ENCODE results near the gene ZBTB24.
"Not testable (repeated sequence)": the region's sequence is repeated elsewhere in the genome, so short reads cannot be mapped to it uniquely, and the experiment has no call there.

ZBTB24 gene

DNA sequence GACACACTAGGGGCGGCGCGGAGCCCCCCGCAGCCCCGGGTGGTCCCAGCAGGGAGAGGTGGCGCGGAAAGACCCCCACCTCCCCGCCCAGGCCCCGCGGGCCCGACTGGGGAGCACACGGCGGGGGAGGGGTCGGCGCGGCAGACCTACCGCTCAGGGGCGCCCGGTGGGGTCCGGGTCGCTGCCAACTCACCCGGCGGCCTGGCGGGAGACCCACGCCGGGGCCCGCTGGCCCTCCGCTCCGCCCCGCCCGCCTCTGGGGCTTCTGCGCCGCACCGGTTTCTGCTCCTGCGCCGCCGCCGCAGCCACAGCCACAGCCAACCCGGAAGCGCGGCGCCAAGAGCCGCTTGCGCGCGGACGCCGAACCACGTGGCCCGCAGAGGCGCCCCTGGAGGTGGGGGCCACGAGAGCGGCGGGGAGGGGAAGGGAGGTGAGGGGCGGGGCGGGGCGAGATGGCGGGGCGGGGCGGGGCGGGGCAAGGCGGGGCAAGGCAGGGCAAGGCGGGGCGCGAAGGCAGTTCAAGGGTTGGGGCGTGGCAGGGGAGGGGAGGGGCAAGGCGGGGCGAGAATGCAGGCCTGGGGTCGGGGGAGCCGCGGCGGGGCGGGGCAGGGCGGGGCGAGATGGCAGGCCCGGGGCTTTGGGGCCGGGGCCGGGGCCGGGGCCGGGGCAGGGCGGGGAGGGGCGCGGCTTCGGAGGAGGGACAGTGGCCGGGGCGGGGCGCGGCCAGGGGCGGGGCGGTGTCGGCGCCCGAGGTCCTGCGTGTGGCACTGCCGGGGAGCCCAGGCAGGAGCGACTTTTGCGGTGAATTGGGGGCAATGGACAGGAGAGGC, at the start of gene ZBTB24:
TSS of gene ZBTB24 (minus strand) at position 315 of the 830 bp plus-strand sequence. CDS start 1,193 bp downstream, outside the sequence.
- DNase-seq: peak; percentile 85 to 90

DNA sequence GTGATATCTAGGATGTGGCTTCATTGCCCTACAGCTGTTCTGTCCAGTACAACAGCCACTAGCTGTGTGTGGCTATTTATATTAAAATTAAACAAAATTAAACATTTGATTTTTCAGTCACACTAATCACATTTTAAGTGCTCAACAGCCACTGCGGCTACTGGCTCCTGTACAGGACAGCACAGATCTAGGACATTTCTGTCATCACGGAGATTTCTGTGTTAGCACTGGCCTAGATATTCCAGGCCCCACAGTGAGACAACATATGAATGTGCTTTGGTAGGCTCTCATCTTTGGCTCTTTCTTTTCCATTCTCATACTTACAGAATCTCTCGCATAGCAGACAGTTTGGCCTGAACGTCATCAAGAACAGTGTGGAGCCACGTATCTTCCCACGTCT, 48.4 kb upstream of the ZBTB24 start:
- no peak for DNase-seq

DNA sequence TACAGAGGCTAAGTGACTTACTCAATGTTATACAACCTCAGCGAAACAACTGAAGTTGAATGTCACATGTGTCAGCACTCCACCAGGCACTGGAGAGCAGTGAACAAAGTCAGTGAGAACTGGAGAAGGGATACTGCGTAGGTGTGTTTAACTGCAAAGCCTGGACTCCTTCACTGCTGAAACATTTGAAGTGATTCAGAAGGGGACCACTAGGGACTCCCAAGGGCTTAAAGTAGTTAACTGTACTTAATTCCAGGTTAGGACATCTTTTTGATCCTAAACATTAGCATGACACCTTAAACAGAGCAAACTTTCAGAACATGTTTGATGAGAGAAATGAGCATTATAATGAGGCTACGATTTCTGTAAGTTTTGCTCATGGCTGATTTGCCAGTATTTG, 45.0 kb upstream of the ZBTB24 start:
- no peak for DNase-seq

DNA sequence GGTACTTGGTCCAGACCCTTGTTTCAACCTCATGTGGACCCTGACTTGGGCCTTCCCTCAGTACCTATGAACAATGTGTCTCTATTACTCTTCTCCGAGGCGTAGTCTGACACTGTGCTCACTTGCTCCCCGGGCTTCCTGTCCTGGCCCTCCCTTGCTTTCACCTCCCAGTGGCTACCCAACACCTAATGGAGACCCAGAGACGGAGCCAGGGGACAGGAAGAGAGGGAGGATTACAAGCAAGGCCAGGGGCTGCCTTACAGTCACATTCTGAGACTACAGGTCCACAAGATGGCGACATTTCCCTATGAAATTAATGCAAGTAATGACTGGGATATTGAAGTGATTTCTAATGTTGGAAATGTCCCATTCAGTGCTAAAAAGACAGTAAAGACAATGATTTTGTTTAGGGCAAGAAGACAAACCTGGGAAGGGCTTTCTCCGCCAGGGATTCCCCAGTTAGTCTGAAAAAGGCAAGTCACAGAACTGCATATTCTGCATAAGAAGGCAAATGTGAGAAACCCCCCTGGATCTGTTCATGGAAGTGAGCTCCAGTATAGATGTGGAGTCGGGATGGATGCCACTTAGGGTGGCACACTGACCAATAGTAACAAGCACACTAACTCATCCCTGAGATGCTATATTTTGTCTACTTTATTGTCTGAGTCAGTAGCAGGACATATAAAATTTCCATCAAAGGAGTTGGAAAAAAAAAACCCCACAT, 44.0 kb upstream of the ZBTB24 start:
- DNase-seq: peak; percentile 57 to 91

DNA sequence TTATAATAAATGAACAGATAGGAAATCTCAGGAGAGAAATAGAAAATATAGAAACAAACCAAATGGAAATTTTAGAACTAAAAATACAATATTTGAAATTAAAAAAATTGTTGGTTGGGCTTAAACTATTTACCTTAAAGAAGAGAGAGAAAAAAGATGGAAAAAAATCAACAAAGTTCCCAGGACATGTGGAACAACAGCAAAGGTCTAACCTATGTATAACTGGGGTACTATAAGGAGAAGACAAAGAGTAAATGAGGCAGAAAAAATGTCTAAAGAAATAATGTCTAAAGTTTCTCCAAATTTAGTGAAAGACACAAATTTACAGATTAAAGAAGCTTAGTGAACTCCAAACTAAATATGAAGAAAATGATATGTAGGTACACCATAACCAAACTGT, 41.1 kb upstream of the ZBTB24 start:
- DNase-seq: no peak

DNA sequence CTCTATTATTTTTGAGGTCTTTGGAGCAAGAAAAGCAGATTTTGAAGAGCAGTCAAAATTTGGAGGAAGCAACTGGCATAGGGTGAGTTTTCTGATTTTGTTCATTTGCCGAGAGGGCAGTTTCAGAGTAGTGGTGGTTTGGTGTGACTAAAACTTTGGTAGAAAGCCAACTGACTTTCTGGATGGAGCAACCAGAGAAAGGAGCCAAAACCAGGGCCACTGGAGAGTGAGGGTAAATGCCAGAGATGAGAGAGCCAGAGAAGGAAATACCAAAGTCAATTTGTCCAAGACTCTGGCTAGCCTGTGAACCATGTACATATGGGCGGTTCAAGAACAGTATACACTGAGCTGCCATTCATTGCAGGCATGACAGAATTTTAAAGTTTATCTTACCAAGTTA, 40.5 kb upstream of the ZBTB24 start:
- DNase-seq: no peak

DNA sequence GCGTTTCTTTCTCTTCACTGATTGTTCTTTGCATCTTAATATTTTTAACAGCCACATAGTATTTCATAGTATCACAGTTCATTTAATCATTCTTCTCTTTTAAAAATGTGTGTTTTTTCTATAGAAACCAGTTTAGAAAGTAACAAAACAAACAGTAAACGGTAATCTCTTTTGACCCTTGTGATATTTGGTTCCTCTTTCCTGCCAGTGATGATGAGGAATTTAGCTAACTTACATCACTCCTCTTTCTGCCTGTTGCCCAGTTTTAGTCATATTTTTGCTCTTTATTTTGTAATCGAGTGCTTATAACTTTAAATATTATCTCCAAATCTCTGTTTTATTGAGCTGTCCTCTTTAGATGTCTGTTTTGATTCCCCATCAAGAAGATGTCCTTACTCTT, 38.1 kb upstream of the ZBTB24 start:
- peak; percentile 64 to 81 for DNase-seq

DNA sequence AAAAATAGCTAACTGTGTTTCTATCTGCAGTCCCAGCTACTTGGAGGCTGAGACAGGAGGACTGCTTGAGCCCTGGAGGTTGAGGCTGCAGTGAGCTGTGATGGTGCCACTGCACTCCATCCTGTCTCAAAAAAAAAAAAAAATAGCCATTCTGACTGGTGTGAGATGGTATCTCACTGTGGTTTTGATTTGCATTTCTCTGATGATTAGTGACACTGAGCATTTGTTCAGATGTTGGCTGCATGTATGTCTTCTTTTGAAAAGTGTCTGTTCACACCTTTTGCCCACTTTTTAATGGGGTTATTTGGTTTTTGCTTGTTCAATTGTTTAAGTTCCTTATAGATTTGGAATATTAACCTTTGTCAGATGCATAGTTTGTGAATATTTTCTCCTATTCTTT, 36.6 kb upstream of the ZBTB24 start:
- DNase-seq: not testable (repeated sequence)

DNA sequence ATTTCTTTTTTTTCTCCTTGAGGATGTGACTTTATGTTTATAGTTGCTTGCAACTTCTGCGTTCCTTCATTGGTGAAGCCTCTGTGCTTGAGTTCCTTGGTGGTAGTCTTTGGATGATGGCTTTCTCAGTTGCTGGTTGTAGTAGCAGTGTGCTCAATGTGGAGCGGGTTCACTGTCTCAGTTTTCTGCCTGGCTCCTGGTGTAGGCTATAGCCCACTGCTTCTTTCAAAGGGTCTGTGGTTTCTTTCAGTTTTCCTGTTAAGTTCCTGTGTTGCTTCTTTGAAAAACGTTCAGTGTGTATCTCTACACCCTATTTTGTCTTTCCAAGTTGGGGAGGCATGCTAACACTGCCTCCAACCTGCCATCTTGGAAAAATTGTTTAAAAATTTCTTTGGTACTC, 33.9 kb upstream of the ZBTB24 start:
- DNase-seq: no peak

DNA sequence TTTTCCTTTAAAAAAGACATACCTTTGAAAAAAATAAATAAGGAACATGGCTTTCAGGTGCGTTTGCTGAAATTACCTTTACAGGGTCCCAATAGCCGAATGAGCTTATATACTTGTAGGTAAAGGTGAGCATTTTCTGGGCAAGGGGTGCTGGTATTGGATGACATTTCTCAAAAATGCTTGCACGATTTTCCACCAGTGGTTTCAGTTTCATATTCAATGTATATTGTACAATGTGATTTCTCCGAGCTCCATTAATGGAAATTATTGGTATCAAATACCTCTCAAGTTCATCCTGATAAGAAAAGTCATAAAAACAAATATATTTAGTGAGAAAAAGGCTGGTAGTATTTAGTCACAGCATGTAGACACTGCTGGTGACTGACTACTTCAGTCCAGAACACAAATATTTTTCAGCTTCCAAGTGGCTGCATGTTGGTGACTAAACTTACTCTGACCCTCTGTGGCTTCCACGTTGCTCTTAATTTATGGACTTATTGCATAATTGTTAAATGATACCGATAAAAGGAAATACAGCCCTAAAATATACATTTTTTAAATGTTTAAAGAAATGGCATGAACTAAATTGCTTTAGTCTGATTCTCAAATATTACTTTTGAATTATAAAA, 32.9 kb upstream of the ZBTB24 start:
- DNase-seq: peak in 1 of 2 donors; percentile 11

DNA sequence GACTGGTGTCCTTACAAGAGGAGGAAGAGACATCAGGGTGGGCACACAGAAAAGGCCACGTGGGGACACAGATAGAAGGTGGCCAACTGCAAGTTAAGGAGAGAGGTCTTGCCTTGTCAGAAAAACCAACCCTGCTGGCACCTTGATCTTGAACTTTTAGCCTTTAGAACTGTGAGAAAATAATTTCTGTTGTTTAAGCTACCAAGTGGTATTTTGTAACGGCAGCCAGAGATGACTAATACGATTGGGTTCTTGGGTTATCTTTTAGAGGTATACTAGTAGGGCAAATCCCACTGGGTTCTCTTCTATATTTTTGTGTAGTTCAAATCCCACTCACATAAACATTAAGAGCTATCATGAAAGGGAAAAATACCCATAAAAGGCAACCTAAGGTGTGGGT, 31.9 kb upstream of the ZBTB24 start:
- no peak for DNase-seq

DNA sequence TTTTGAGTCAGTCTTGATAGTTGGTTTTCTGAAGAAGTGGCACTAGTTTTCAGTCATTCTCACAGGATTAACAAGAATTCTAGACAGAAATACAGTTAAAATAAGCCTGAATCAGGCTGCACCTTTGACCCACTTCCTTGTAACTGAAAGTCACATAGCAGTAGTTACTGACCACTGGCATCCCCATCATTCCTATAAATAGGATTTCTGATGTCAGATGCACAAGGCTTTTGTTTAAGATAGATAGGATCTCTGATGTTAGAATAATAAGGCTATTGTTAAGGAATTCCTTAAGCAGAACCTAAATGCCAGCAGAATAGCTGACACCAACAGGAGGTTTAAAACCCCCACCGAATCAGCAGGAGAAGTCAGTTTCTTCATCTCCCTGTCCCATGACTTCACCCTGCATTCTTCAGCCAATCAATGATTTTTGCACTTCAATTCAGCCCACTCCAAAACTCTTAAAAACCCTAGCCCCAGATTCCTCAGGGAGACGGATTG, 30.6 kb upstream of the ZBTB24 start:
- DNase-seq: peak in 1 of 2 donors; percentile 25

DNA sequence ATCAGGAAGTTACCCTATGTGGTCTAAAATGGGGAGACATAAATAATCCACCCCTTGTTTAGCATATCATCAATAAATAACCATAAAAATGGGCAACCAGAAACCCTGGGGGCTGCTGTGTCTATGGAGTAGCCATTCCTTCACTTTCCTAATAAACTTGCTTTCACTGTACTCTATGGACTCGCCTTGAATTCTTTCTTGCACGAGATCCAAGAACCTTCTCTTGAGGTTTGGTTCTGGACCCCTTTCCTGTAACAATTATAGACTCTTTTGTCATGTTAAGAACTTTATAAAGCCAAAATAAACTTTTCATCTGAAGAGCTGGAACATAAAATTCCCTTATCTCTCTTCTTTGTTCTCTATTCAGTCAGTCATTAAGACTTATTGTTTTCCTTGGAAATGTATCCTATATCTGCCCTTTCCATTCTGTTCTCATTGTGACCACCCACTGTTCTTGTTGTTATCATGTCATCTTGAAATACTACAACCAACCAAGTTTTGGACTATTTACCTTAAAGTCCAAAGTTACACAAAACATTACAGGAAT, 29.3 kb upstream of the ZBTB24 start:
- no peak for DNase-seq

DNA sequence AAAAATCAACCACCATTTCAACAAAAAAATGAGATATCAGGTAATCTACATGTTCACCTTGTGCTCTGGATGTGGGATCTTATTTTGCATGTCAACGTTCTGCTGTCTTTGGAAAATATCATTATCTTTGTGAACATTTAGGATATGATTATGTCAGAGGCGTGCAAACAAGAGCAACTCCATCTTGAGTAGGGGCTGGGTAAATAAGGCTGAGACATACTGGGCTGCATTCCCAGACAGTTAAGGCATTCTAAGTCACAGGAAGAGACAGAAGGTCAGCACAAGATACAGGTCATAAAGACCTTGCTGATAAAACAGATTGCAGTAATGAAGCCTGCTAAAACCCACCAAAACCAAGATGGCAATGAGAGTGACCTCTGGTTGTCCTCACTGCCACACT, 28.8 kb upstream of the ZBTB24 start:
- DNase-seq: no peak

DNA sequence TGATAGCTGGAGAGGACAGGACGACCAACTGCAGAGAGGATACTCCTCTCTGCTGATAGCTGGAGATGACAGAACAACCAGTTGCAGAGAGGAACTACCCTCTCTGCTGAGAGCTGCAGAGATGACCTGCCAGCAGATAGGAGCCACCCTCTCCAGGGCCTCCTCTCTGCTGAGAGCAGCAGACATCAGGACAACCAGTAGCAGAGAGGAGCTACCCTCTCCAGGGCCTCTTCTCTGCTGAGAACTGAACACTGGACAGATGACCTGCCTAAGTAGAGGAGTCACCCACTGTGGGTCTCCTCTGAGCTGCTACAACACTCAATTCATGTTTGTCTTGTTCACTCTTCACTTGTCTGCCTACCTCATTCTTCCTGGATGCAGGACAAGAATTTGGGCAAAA, 27.3 kb upstream of the ZBTB24 start:
- DNase-seq: no peak

DNA sequence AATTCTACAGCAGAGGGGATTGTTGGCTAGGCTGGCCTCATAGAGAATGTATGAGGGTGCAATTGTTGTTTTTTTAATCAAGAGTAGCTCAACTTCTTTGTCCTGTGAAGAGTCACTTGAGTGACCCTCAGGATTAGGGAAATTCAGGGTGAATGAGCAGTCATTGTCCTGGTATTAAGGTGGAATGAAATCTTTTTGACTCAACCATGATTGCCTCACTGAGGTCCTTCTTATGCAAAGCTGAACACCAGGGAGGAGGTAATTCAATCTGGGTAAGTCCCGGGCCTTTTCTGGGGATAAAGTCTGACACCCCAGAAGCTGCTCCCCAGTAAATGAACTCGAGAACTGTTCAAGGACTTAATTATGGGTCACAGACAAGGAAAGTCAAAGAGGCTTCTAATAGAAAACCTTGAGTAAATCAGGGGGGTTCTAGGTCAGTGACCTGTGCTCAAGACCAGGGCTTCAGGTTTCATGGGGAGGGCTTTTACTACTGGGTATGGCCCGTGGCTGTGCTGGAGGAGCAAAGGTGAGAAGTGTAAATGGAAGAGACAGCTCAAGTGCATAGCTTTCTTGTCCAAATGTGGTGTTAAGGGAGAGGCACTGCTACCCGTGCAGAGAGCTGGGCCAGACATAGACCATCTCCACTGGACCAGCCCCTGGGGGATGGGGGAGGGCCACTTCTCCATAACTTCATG, 25.3 kb upstream of the ZBTB24 start:
- peak in 1 of 2 donors; percentile 45 for DNase-seq

DNA sequence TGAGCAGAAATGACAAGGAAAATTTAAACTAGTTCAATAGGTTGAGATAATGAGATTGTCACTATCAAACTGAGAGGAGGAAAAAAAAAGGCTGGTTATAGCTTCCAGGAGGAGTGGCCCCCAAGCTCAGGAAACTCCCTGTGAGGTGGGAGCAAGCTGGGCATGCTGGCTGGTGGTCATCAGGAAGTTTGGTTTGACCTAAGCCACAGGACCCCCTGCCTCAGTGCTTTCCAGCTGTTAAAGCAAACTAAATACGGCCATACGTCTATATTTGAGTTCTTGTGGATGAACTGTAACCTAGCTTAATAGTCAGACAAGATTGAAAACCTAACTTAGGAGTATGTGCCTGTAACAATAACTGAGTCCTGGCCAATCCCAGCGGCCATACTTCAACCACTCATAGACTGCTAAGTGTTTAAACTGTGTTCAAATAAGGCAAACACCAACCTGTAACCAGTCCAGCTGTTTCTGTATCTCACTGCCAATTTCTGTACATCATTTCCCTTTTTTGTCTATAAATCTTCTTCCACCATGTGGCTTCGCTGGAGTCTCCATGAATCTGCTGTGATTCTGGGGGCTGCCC, 24.6 kb upstream of the ZBTB24 start:
- DNase-seq: no peak

DNA sequence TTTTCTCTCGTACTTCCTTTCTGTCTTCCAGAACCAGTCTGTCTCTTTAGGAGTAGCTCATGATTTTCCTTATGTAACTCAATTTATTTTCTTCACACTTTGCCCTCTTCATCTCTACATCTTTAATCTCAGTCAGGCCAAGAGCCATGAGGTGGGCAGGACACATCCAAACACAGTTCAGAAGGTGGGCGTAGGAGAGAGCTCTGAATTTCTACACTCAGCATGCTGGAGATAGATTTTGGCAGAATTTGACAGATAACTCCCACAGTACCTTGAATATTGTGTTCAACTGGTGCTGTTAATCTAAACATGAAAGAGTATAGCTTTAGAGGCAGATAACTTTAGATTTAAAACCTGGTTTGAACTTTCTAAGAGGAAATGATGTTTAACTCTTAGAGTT, 23.8 kb upstream of the ZBTB24 start:
- DNase-seq: no peak

DNA sequence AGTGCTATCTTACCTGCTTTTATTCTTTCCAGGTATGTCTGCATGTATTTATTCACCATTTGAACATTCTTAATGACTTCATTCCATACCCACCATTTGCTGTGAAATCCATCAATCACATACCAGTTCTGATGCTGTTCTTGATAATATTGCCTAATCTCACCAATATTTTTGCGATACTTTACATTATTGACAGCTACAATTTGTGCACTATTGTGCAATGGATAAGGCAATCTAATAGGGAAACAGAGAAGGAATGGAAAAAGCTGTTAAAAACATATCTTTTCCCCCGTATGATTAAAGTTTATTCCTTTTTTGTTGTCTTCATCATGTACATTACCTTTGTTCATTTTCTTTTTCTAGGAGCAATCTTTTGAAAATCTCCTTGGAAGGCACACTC, 23.3 kb upstream of the ZBTB24 start:
- DNase-seq: no peak

DNA sequence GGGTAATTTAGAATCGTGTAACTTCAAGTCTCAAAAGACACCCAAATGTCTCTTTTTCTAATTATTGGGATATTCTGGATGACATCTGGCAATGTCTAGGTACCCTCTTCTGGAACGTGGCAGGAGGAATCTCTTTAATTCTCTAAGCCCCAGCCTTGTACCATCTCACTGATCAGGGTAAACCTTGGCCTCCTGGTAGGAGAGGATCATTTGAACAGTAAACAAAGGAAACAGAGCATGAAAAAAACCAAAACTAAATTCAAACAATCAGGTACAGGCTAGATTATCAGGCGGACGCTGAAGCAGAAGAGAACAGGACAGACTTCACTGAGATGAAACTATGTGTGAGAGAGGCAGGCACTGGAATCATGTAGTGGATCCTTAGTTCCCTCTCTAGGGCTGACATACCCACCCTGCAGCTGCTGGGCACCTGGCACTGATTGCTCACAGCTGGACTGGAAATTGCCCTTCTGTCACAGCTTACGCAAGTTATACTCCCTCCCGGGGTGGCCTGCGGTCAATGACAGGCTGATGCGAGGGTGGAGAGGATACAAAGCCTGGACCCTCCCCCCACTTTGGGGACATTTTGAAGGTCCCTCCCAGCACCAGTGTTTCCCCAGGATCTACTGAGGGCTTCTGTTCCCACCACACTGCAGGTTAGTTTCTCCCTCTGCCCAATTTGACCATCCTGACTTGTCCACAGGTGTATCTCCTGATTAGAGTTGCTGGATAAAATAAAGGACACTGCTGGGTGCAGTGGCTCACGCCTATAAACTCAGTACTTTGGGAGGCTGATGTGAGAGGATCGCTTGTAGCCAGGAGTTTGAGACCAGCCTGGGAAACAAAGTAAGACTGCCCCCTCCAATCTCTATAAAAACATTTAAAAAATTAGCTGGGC, 20.6 kb upstream of the ZBTB24 start:
- no peak for DNase-seq

DNA sequence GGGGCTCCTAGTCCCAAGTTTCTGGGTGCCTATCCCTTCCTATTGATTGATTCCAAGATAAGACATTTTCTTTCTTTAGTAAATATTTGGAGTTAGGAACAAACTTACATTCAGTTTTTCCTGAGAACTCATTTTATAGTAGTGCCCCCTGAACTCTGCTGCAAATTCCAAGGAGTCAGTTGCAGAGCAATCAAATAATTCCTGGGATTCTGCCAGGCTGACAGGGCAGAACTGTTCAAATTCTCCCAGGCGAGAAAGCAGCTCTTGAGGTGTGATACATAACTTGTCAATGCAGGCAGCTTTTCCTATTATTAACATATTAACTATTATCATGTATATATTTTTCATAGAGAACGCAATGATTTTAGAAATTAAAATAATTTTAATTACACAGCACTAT, 15.9 kb upstream of the ZBTB24 start:
- DNase-seq: no peak
